ENCODE results near the gene TMEM59L.

The TMEM59L gene

DNA sequence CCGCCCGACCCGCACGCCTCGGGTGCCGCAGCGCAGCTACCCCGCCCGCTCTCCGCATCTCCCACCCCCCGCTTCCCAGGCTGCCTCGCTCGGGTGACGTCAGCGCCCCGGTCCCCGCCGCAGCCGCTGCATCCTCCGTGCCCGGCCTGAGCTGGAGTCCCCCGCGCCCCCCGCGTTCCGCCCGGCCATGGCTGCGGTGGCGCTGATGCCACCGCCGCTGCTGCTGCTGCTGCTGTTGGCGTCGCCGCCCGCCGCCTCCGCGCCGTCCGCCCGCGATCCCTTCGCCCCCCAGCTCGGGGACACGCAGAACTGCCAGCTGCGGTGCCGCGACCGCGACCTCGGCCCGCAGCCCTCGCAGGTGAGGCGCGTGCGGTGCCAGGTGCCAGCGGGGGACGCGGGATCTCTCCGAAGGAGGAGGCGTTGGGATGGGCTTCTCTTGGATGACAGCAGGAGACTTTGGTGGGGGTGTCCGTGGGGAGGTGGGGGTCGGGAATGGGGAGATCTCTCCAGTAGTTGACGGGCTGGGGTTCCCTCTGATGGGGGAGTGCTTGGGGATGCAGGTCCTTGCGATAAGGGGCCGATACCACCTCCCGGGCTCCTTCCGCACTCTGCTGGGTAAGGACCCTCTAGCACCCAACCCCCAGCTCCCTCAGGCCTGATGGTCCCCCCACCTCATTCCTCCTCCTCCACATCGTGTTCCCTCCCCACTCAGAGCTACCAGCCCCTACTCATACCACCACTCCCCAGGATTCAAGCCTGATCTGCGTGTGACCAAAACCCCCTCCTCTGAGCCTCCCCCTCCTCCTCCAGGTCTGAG lies at the start of gene TMEM59L:
Gene TMEM59L, plus strand, starts transcription at position 99 of the 817 bp plus-strand sequence. Its CDS starts 89 bp downstream, at position 188.
- TF ChIP-seq GATA2 (IDR thresholded peaks at IDR 0.05; ENCODE audit: low read depth, low read length) (no peak), GATA3 (IDR thresholded peaks at IDR 0.05; ENCODE audit: low read depth, low read length) (no peak)

DNA sequence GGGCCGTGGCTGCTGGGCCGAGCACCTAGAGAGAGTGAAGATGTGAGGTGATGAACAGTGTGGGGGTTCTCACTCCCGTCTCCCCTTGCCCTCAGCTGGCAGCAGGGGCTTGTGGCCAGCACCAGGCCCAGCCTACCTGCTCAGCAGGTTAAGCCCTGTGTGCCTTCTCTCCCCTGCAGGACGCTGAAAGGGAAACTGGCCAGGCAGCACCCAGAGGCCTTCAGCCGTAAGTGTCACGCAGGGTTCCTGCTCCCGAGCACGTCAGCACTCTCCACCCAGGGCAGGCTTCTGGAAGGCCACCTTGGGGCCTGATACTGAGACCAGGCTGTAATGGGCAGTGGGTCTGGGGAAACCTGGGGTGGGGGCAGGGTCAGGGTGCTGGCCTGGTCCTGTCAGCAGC lies 45.7 kb upstream of the TMEM59L start:
- TF ChIP-seq GATA3 (IDR thresholded peaks at IDR 0.05; ENCODE audit: low read depth, low read length) (no peak), GATA2 (IDR thresholded peaks at IDR 0.05; ENCODE audit: low read depth, low read length) (no peak)

DNA sequence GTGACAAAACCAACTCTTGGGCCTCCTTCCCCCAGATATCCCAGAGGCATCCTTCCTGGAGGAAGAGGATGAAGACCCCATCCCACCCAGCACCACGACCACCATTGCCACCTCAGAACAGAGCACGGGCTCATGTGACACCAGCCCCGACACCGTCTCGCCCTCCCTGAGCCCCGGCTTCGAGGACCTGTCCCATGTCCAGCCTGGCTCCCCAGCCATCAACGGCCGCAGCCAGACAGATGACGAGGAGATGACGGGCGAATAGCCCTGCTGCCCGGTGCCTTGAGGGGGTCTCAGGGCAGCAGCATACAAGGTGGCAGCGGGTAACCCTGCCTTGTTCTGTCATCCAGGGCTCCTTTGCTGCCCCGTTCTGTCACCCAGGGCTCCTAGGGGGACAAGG lies 44.3 kb upstream of the TMEM59L start:
- TF ChIP-seq GATA2 (IDR thresholded peaks at IDR 0.05; ENCODE audit: low read depth, low read length) (no peak), GATA3 (IDR thresholded peaks at IDR 0.05; ENCODE audit: low read depth, low read length) (no peak)

- TF ChIP-seq GATA3 (IDR thresholded peaks at IDR 0.05; ENCODE audit: low read depth, low read length) (no peak), GATA2 (IDR thresholded peaks at IDR 0.05; ENCODE audit: low read depth, low read length) (no peak)
Measured at GRCh38 chr19:18571564-18572344, 40.9 kb upstream of the TMEM59L start, which contains the start of gene UBA52. Gene UBA52, plus strand, starts transcription at chr19:18571857. Its CDS starts 1,444 bp downstream, at chr19:18573301.

DNA sequence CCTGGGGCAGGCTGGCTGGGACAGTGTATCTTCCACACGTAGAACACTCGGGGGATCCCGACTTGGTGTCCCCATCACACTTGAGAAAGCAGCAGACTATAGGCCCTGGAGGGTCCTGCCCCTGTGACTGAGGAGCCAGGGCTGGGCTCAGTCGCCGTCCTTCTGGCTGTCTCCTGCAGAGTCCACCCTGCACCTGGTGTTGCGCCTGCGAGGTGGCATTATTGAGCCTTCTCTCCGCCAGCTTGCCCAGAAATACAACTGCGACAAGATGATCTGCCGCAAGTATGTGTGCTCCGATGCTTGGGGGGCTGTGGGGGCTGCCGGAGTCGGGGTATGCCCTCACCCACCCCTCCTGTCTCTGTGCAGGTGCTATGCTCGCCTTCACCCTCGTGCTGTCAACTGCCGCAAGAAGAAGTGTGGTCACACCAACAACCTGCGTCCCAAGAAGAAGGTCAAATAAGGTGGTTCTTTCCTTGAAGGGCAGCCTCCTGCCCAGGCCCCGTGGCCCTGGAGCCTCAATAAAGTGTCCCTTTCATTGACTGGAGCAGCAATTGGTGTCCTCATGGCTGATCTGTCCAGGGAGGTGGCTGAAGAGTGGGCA lies 37.9 kb upstream of the TMEM59L start:
- TF ChIP-seq GATA2 (IDR thresholded peaks at IDR 0.05; ENCODE audit: low read depth, low read length): no peak
- no peak for TF ChIP-seq GATA3 (IDR thresholded peaks at IDR 0.05; ENCODE audit: low read depth, low read length)

- no peak for TF ChIP-seq GATA3 (IDR thresholded peaks at IDR 0.05; ENCODE audit: low read depth, low read length)
- no peak for TF ChIP-seq GATA2 (IDR thresholded peaks at IDR 0.05; ENCODE audit: low read depth, low read length)
Measured at GRCh38 chr19:18576383-18576782, 36.3 kb upstream of the TMEM59L start.

DNA sequence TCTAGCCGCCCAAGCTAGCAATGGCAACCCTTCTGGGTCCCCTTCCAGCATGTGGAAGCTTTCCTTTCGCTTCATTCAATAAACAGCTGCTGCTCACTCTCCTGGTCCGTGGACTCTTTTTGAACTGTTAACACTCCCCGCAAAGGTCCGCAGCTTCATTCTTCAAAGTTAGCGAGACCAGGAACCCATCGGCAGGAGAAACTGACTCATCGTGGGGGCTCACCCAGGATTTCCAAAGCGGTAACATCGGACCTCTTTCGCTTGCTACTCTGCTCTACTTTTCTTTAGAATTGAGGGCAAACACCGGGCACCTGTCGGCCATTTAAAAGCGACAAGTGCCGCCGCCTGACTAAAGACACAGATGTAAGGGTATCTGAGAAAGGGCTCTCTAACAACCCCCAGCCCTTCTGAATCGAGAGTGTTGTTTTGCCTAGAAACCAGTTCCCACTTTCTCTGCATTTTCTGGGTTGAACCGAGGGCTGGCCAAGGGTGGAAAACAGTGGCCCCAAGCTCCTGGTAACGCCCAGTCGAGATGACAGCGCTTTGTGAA lies 35.2 kb upstream of the TMEM59L start:
- TF ChIP-seq GATA3 (IDR thresholded peaks at IDR 0.05; ENCODE audit: low read depth, low read length) (no peak), GATA2 (IDR thresholded peaks at IDR 0.05; ENCODE audit: low read depth, low read length) (no peak)

DNA sequence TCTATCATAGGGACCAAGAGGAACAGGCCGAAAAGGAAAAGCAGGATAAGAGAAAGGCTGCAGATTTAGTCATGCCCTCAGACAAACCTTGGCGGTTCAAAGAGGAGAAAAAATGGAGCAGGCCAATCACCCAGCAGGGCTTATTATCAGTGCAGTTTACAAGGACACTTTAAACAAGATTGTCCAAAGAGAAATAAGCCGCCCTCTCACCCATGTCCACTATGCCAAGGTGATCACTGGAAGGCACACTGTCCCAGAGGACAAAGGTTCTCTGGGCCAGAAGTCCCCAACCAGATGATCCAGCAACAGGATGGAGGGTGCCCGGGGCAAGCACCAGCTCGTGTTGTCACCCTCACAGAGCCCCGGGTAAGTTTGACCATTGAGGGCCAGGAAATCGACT lies 32.4 kb upstream of the TMEM59L start:
- TF ChIP-seq GATA2 (IDR thresholded peaks at IDR 0.05; ENCODE audit: low read depth, low read length) (no peak), GATA3 (IDR thresholded peaks at IDR 0.05; ENCODE audit: low read depth, low read length) (no peak)

- no peak for TF ChIP-seq GATA3 (IDR thresholded peaks at IDR 0.05; ENCODE audit: low read depth, low read length)
- TF ChIP-seq GATA2 (IDR thresholded peaks at IDR 0.05; ENCODE audit: low read depth, low read length): no peak
Measured at GRCh38 chr19:18586306-18586705, 26.4 kb upstream of the TMEM59L start.

DNA sequence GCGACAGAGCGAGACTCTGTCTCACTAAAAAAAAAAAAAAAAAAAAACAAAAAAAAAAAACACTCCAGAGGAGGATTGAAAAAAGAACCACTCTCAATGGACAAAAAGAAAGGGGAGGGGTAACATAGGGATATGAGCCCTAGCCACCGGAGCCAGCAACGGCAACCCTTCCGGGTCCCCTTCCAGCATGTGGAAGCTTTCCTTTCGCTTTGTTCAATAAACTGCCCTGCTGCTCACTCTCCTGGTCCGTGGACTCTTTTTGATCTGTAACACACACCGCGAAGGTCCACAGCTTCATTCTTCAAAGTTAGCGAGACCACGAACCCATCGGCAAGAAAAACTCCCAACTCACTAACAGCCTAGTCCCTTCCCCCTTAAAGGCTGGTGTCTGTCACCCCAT lies 25.1 kb upstream of the TMEM59L start:
- TF ChIP-seq GATA2 (IDR thresholded peaks at IDR 0.05; ENCODE audit: low read depth, low read length) (no peak), GATA3 (IDR thresholded peaks at IDR 0.05; ENCODE audit: low read depth, low read length) (no peak)

GRCh38 chr19:18587962-18588610 lies 24.6 kb upstream of the TMEM59L start:
- TF ChIP-seq GATA3 (IDR thresholded peaks at IDR 0.05; ENCODE audit: low read depth, low read length) (no peak), GATA2 (IDR thresholded peaks at IDR 0.05; ENCODE audit: low read depth, low read length) (no peak)

- TF ChIP-seq GATA2 (IDR thresholded peaks at IDR 0.05; ENCODE audit: low read depth, low read length): no peak
- no peak for TF ChIP-seq GATA3 (IDR thresholded peaks at IDR 0.05; ENCODE audit: low read depth, low read length)
Measured at GRCh38 chr19:18588611-18589379, 23.9 kb upstream of the TMEM59L start, which contains the start of gene REX1BD. Gene REX1BD, plus strand, starts transcription at chr19:18588798. Its CDS starts 4 bp downstream, at chr19:18588802.
